Loucy (cell line): ENCODE data around the gene CLEC6A.

Experiments used
- H2AFZ ChIP-seq: fragments of 200-600 bp; sonication (generic); 2 replicates; pipeline ENCODE4 v1.6.0; 2016; ENCODE audit warnings: antibody characterized with exemption, mild to moderate bottlenecking, low read length, moderate library complexity
- H3F3A ChIP-seq: fragments of 200-600 bp; 2 replicates; pipeline ENCODE4 v1.6.0; 2016; ENCODE audit warnings: antibody characterized with exemption, low read depth, mild to moderate bottlenecking
- H3K27me3 ChIP-seq: fragments of 200-600 bp; sonication (generic); 2 replicates; pipeline ENCODE4 v1.6.1; 2014; ENCODE audit warnings: low read length, mild to moderate bottlenecking; ENCODE audit not compliant: insufficient read depth, poor library complexity, severe bottlenecking
- H3K36me3 ChIP-seq: fragments of 200-600 bp; sonication (generic); 2 replicates; pipeline ENCODE4 v1.6.1; 2016; ENCODE audit warnings: low read length; ENCODE audit not compliant: insufficient read depth
- H3K4me1 ChIP-seq: fragments of 200-600 bp; sonication (generic); 2 replicates; pipeline ENCODE4 v1.5.1; 2014; ENCODE audit warnings: low read length, mild to moderate bottlenecking; ENCODE audit not compliant: insufficient read depth, poor library complexity, severe bottlenecking
- H3K4me2 ChIP-seq: fragments of 200-600 bp; sonication (generic); 2 replicates; pipeline ENCODE4 v1.6.0; 2014; ENCODE audit warnings: antibody characterized with exemption, low read length, low read depth, mild to moderate bottlenecking; ENCODE audit not compliant: poor library complexity, severe bottlenecking
- H3K4me3 ChIP-seq: fragments of 200-600 bp; sonication (generic); 2 replicates; pipeline ENCODE4 v1.5.1; 2014; ENCODE audit warnings: low read length, mild to moderate bottlenecking, mixed read lengths; ENCODE audit not compliant: poor library complexity, severe bottlenecking
- H3K79me2 ChIP-seq: fragments of 200-600 bp; sonication (generic); 2 replicates; pipeline ENCODE4 v1.6.1; 2014; ENCODE audit warnings: low read length; ENCODE audit not compliant: insufficient read depth
- H3K9ac ChIP-seq: fragments of 200-600 bp; sonication (generic); 2 replicates; pipeline ENCODE4 v1.6.0; 2014; ENCODE audit warnings: mild to moderate bottlenecking, low read depth, low read length, moderate library complexity; ENCODE audit not compliant: poor library complexity, severe bottlenecking
- H3K9me2 ChIP-seq: fragments of 200-600 bp; sonication (generic); replicated peaks from 2 replicates; pipeline ENCODE4 v1.6.1; 2016; ENCODE audit warnings: low read depth, low read length, mixed read lengths
- H3K9me3 ChIP-seq: fragments of 200-600 bp; sonication (generic); 2 replicates; pipeline ENCODE4 v1.6.1; 2014; ENCODE audit warnings: mild to moderate bottlenecking, antibody characterized with exemption, low read length, low read depth; ENCODE audit not compliant: insufficient read depth
- H4K20me1 ChIP-seq: fragments of 200-600 bp; sonication (generic); 2 replicates; pipeline ENCODE4 v1.6.0; 2014; ENCODE audit warnings: antibody characterized with exemption, low read length, mild to moderate bottlenecking; ENCODE audit not compliant: insufficient read depth, poor library complexity, severe bottlenecking
- EZH2phosphoT487 ChIP-seq: fragments of 200-600 bp; IDR thresholded peaks from 2 replicates; pipeline ENCODE4 v1.6.1; 2018; ENCODE audit warnings: antibody characterized with exemption, mild to moderate bottlenecking, moderate library complexity, borderline replicate concordance
- TF ChIP-seq, protein P1 (sequence below): fragments of 200-600 bp; sonication (generic); conservative IDR thresholded peaks from 2 replicates; pipeline ENCODE4 v1.5.1; 2014; ENCODE audit warnings: mild to moderate bottlenecking, antibody characterized with exemption, low read length

Gene CLEC6A

DNA sequence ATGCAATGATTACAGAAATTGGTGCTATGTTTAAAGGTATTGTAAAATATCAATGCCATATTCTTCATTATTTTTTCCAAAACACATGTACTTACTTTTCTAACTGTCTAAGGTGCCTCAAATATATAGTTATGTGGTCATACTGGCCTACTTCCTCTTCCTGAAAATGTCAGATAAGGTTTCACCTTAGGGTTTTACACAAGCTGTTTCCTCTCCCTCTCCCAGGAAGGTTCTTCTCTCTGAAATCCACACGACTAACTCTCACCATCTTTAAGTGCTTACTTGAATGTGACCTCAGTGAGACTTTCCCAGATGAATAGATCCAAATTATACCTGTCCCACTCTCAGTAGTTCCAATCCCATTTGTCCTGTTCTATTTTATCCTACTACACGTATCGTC is 46.0 kb downstream of the CLEC6A start:
- no peak overlapping the region for H2AFZ ChIP-seq
- H3K36me3 ChIP-seq: no peaks in the 10 kb centered on the region
- peak overlapping the region; percentile 48 for H3K4me3 ChIP-seq
- peaks cover 5% of the 10 kb centered on the region; the same call in 1 of the 2 replicates for H3F3A ChIP-seq
- peak overlapping the region; percentile 32 for H3K9ac ChIP-seq
- H3K79me2 ChIP-seq: no peaks in the 10 kb centered on the region
- no peaks in the 10 kb centered on the region for H3K27me3 ChIP-seq
- peak overlapping the region; percentile 60 for H3K4me2 ChIP-seq
- no peaks in the 10 kb centered on the region for H3K9me2 ChIP-seq
- H4K20me1 ChIP-seq: no peaks in the 10 kb centered on the region
- TF ChIP-seq, protein P1, sequence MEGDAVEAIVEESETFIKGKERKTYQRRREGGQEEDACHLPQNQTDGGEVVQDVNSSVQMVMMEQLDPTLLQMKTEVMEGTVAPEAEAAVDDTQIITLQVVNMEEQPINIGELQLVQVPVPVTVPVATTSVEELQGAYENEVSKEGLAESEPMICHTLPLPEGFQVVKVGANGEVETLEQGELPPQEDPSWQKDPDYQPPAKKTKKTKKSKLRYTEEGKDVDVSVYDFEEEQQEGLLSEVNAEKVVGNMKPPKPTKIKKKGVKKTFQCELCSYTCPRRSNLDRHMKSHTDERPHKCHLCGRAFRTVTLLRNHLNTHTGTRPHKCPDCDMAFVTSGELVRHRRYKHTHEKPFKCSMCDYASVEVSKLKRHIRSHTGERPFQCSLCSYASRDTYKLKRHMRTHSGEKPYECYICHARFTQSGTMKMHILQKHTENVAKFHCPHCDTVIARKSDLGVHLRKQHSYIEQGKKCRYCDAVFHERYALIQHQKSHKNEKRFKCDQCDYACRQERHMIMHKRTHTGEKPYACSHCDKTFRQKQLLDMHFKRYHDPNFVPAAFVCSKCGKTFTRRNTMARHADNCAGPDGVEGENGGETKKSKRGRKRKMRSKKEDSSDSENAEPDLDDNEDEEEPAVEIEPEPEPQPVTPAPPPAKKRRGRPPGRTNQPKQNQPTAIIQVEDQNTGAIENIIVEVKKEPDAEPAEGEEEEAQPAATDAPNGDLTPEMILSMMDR: no peak
- TF ChIP-seq EZH2phosphoT487: no peak
- H3K4me1 ChIP-seq: peaks cover 39% of the 10 kb centered on the region
- H3K9me3 ChIP-seq: no peaks in the 10 kb centered on the region

DNA sequence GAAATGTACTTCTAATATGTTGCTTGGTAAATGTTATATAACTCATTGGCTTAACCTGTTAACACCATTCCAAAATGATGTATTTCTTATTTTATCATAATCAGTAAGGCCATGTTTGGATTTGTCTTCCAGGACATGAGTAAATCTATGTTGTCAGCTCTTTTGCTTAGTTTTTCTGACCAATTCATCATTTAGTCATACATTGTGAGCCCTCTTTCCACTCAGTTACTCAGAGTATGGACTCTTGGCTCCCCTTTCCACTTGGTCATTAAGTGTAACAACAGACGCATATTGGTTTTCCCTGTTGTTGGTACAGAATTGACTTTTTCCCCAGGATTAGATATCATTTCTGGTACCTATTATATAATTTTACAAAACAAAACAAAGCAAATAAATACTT is 48.6 kb downstream of the CLEC6A start:
- H3K4me3 ChIP-seq: no peak overlapping the region
- H3K4me2 ChIP-seq: no peak overlapping the region
- H4K20me1 ChIP-seq: no peaks in the 10 kb centered on the region
- no peaks in the 10 kb centered on the region for H3K27me3 ChIP-seq
- no peaks in the 10 kb centered on the region for H3K9me2 ChIP-seq
- peaks cover 56% of the 10 kb centered on the region for H3K4me1 ChIP-seq
- no peak for TF ChIP-seq EZH2phosphoT487
- TF ChIP-seq, protein P1: no peak
- H3K36me3 ChIP-seq: no peaks in the 10 kb centered on the region
- no peaks in the 10 kb centered on the region for H3K9me3 ChIP-seq
- no peak overlapping the region for H3K9ac ChIP-seq
- H3K79me2 ChIP-seq: no peaks in the 10 kb centered on the region
- peaks cover 5% of the 10 kb centered on the region; the same call in 1 of the 2 replicates for H3F3A ChIP-seq
- no peak overlapping the region for H2AFZ ChIP-seq

DNA sequence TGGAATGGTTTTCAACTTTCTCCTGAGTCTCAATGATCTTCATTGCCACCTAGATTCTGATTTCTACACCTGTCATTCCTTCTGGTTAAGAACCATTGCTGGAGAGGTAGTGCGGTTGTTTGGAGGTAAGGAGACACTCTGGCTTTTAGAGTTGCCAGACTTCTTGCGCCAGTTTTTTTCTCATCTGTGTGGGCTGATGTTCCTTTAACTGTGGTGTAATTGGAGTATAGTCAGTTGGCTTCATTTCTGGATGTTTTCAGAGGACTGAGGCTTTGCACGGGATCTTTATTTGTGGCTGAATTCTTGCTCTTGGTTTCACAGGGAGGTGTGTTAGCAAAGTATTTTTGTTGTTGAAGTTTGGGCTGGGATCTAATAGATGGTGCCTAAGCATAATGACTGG is 51.8 kb downstream of the CLEC6A start:
- Histone ChIP-seq H3K9me3 (no peaks in the 10 kb centered on the region), H3K27me3 (no peaks in the 10 kb centered on the region), H3K9ac (peak overlapping the region; percentile 47), H2AFZ (peak overlapping the region; percentile 74), H3K4me1 (peaks cover 33% of the 10 kb centered on the region), H3K4me2 (no peak overlapping the region), H4K20me1 (no peaks in the 10 kb centered on the region), H3F3A (no peaks in the 10 kb centered on the region), H3K79me2 (no peaks in the 10 kb centered on the region), H3K4me3 (no peak overlapping the region), H3K9me2 (no peaks in the 10 kb centered on the region), H3K36me3 (no peaks in the 10 kb centered on the region)
- TF ChIP-seq EZH2phosphoT487: no peak
- TF ChIP-seq, protein P1: no peak
